Activated T-cell treated with anti-CD3 and anti-CD28 coated beads for 4 hours (primary cell): ENCODE results near the gene SCAP.
"Not testable (repeated sequence)": the region's sequence is repeated elsewhere in the genome, so short reads cannot be mapped to it uniquely, and the experiment has no call there.

Experiments used
- DNase-seq: peaks from one replicate; pipeline ENCODE4 v3.0.0-alpha.2; 2020

The SCAP gene

GRCh38 chr3:47480267-47480666 lies 4.5 kb upstream of the SCAP start:
- not testable (repeated sequence) for DNase-seq

- DNase-seq, result no peak
Measured at GRCh38 chr3:47479826-47480160, 4.1 kb upstream of the SCAP start.

- DNase-seq, result no peak
Measured at GRCh38 chr3:47478022-47478421, 2.3 kb upstream of the SCAP start.

GRCh38 chr3:47476644-47477199 lies 981 bp upstream of the SCAP start:
- DNase-seq, result no peak

- no peak for DNase-seq
Measured at GRCh38 chr3:47476330-47476626, 537 bp upstream of the SCAP start.

- DNase-seq, result peak; percentile 27
Measured at GRCh38 chr3:47475029-47475569, 642 bp downstream of the SCAP start.

- no peak for DNase-seq
Measured at GRCh38 chr3:47473391-47473790, 2.4 kb downstream of the SCAP start.

- DNase-seq, result no peak
Measured at GRCh38 chr3:47469616-47470015, 6.1 kb downstream of the SCAP start.

- not testable (repeated sequence) for DNase-seq
Measured at GRCh38 chr3:47468315-47468714, 7.4 kb downstream of the SCAP start.

- DNase-seq, result no peak
Measured at GRCh38 chr3:47464588-47464987, 11.2 kb downstream of the SCAP start.

- not testable (repeated sequence) for DNase-seq
Measured at GRCh38 chr3:47459534-47460085, 16.1 kb downstream of the SCAP start.

- no peak for DNase-seq
Measured at GRCh38 chr3:47456984-47457383, 18.8 kb downstream of the SCAP start.

- no peak for DNase-seq
Measured at GRCh38 chr3:47455806-47456452, 19.8 kb downstream of the SCAP start.

GRCh38 chr3:47452453-47453215 lies 23.1 kb downstream of the SCAP start:
- no peak for DNase-seq

- no peak for DNase-seq
Measured at GRCh38 chr3:47444103-47444502, 31.6 kb downstream of the SCAP start.

- DNase-seq, result no peak
Measured at GRCh38 chr3:47443611-47443995, 32.1 kb downstream of the SCAP start.

- DNase-seq, result no peak
Measured at GRCh38 chr3:47441796-47442551, 33.8 kb downstream of the SCAP start.

- DNase-seq, result no peak
Measured at GRCh38 chr3:47440131-47440530, 35.6 kb downstream of the SCAP start.

- DNase-seq, result no peak
Measured at GRCh38 chr3:47436180-47436579, 39.6 kb downstream of the SCAP start.

GRCh38 chr3:47434849-47435248 lies 40.9 kb downstream of the SCAP start:
- no peak for DNase-seq

GRCh38 chr3:47433796-47434195 lies 41.9 kb downstream of the SCAP start:
- DNase-seq, result no peak

- no peak for DNase-seq
Measured at GRCh38 chr3:47432673-47433072, 43.1 kb downstream of the SCAP start.

- DNase-seq, result no peak
Measured at GRCh38 chr3:47431225-47431624, 44.5 kb downstream of the SCAP start.
